HG02642 (cell line): ENCODE measurements around the gene CAPRIN1.
A peak's percentile ranks its signal among the peaks of the same experiment; 100 is the strongest.

ENCODE experiments used
- ATAC-seq: cut with Tn5 transposase; IDR thresholded peaks from one replicate; pipeline ENCODE4 v1.9.1; 2021; ENCODE audit warnings: mild to moderate bottlenecking; ENCODE audit not compliant: unreplicated experiment, poor library complexity

The CAPRIN1 gene

GRCh38 chr11:34134765-34135164 lies 83.2 kb downstream of the CAPRIN1 start:
- peak; percentile 48 for ATAC-seq

- ATAC-seq: no peak
Observed at GRCh38 chr11:34135439-34135838, 83.9 kb downstream of the CAPRIN1 start.

GRCh38 chr11:34136420-34136819 lies 84.9 kb downstream of the CAPRIN1 start:
- no peak for ATAC-seq

- ATAC-seq: no peak
Observed at GRCh38 chr11:34139346-34139745, 87.8 kb downstream of the CAPRIN1 start.

GRCh38 chr11:34140149-34140548 lies 88.6 kb downstream of the CAPRIN1 start:
- ATAC-seq: no peak

GRCh38 chr11:34143048-34143447 lies 91.5 kb downstream of the CAPRIN1 start:
- ATAC-seq: no peak

- peak; percentile 55 for ATAC-seq
Observed at GRCh38 chr11:34145073-34145472, 93.5 kb downstream of the CAPRIN1 start.

GRCh38 chr11:34145847-34146381 lies 94.4 kb downstream of the CAPRIN1 start:
- peak; percentile 52 for ATAC-seq

GRCh38 chr11:34146411-34146810 lies 94.9 kb downstream of the CAPRIN1 start:
- no peak for ATAC-seq

- ATAC-seq: no peak
Observed at GRCh38 chr11:34146866-34147265, 95.3 kb downstream of the CAPRIN1 start.

- ATAC-seq: no peak
Observed at GRCh38 chr11:34147581-34147980, 96.0 kb downstream of the CAPRIN1 start.

- no peak for ATAC-seq
Observed at GRCh38 chr11:34148504-34149165, 97.1 kb downstream of the CAPRIN1 start.

- ATAC-seq: no peak
Observed at GRCh38 chr11:34149274-34149673, 97.7 kb downstream of the CAPRIN1 start.

GRCh38 chr11:34149786-34150185 lies 98.3 kb downstream of the CAPRIN1 start:
- no peak for ATAC-seq

- ATAC-seq: no peak
Observed at GRCh38 chr11:34150494-34151151, 99.1 kb downstream of the CAPRIN1 start.
